HepG2 (cell line): ENCODE data around the gene INO80. TPM values are rescaled to one million over a fixed set of nuclear protein-coding genes. Genes with fewer than 3 reads are reported as not detected.

Experiments used
- ATAC-seq: fragments of 200-7000 bp; cut with Tn5 transposase; 3 replicates; pipeline ENCODE4 v1.9.1; 2020; ENCODE audit warnings: mild to moderate bottlenecking, moderate library complexity
- BruUV-seq: library from RNA; stranded (reverse); fragments of 400-500 nt; replicated peaks from 2 replicates; lab custom pipeline; 2021; lab: Mats Ljungman, UMichigan
- CTCF ChIA-PET: fragments of 300-600 bp; formaldehyde crosslinking; extraction: SDS; loops from one replicate; lab custom pipeline; 2021; ENCODE audit warnings: low total read pairs, inconsistent platforms, low intra/inter-chr PET ratio; lab: Yijun Ruan, JAX
- POLR2A ChIA-PET: fragments of 350-600 bp; sonication (Branson Sonifier 250); formaldehyde crosslinking; loops from one replicate; lab custom pipeline; 2020; ENCODE audit warnings: antibody characterized with exemption, inconsistent platforms; lab: Yijun Ruan, JAX
- DNase-seq: peaks from one replicate; pipeline ENCODE4 v3.0.0-alpha.2; 2015; ENCODE audit warnings: low spot score
- FAIRE-seq: peaks from 3 replicates; lab custom pipeline; 2011; peaks lifted over from hg19 to GRCh38; lab: Jason Lieb, UNC
- H2AFZ ChIP-seq: one replicate; pipeline ENCODE4 v1.6.1; 2011; ENCODE audit warnings: low read length, inconsistent platforms
- H3K27ac ChIP-seq: fragments of 300-600 bp; 3 replicates; pipeline ENCODE4 v1.8.0; 2011; ENCODE audit warnings: mixed run types, mild to moderate bottlenecking, mixed read lengths, low read length, inconsistent platforms; ENCODE audit not compliant: insufficient read depth; ENCODE audit errors: extremely low read length
- H3K27me3 ChIP-seq, 2 experiments: fragments of 200-600 bp in 1 of 2; 2 replicates in 1 of 2; 3 replicates in 1 of 2; pipeline versions ENCODE4 v1.6.0 to v1.8.0; 2011; ENCODE audit warnings: low read length in 2 of 2, mild to moderate bottlenecking in 2 of 2, moderate library complexity in 2 of 2, inconsistent platforms in 1 of 2; ENCODE audit not compliant: insufficient read depth in 2 of 2, control insufficient read depth in 1 of 2
- H3K36me3 ChIP-seq, 2 experiments: fragments of 200-600 bp in 1 of 2; replicated peaks in 1 of 2; 2 replicates in 1 of 2; 3 replicates in 1 of 2; pipeline versions ENCODE4 v1.5.1 to v1.8.0; 2011; ENCODE audit warnings: low read length in 2 of 2, inconsistent platforms in 1 of 2; ENCODE audit not compliant: insufficient read depth in 2 of 2, control insufficient read depth in 1 of 2
- H3K4me1 ChIP-seq: 2 replicates; pipeline ENCODE4 v1.5.1; 2012; ENCODE audit warnings: low read length, inconsistent platforms; ENCODE audit not compliant: insufficient read depth
- H3K4me2 ChIP-seq: 2 replicates; pipeline ENCODE4 v1.6.0; 2011; ENCODE audit warnings: low read depth, low read length, inconsistent platforms
- H3K4me3 ChIP-seq, 3 experiments: fragments of 200-600 bp in 1 of 3; sonication (generic), shearing (Covaris generic) in 1 of 3; replicated peaks in 1 of 3; 2 replicates each; pipeline ENCODE4 v1.5.1; 2011 to 2016; ENCODE audit warnings: low read length in 3 of 3, inconsistent platforms in 2 of 3, low read depth in 2 of 3, mild to moderate bottlenecking in 2 of 3, control low read depth in 1 of 3, mixed read lengths in 1 of 3; ENCODE audit not compliant: insufficient read depth in 1 of 3
- H3K79me2 ChIP-seq: one replicate; pipeline ENCODE4 v1.6.1; 2011; ENCODE audit warnings: low read length, inconsistent platforms; ENCODE audit not compliant: insufficient read depth
- H3K9ac ChIP-seq: 2 replicates; pipeline ENCODE4 v1.6.0; 2011; ENCODE audit warnings: mild to moderate bottlenecking, low read depth, low read length, inconsistent platforms; ENCODE audit not compliant: insufficient read depth
- H3K9me3 ChIP-seq: 2 replicates; pipeline ENCODE4 v1.5.1; 2012; ENCODE audit warnings: mild to moderate bottlenecking, low read length
- H4K20me1 ChIP-seq: 2 replicates; pipeline ENCODE4 v1.6.0; 2011; ENCODE audit warnings: inconsistent platforms, mild to moderate bottlenecking, low read length, moderate library complexity; ENCODE audit not compliant: insufficient read depth
- PRMT3 ChIP-seq: sonication (generic); formaldehyde crosslinking; IDR thresholded peaks from 2 replicates; pipeline ENCODE4 v1.8.1; 2022; ENCODE audit warnings: low read depth, mild to moderate bottlenecking, moderate library complexity, missing genetic modification reagents, borderline replicate concordance
- TAF1 ChIP-seq: sonication (generic); formaldehyde crosslinking; IDR thresholded peaks from 2 replicates; pipeline ENCODE4 v1.4.0; 2020; ENCODE audit warnings: missing genetic modification reagents
- TCF12 ChIP-seq, 2 experiments: fragments of 450-650 bp in 1 of 2; sonication (generic) in 1 of 2; formaldehyde crosslinking in 1 of 2; IDR thresholded peaks; 2 replicates each; pipeline versions ENCODE4 v1.6.1 to v1.8.0; 2017 to 2022; ENCODE audit warnings: antibody characterized with exemption in 1 of 2, mild to moderate bottlenecking in 1 of 2, missing genetic modification reagents in 1 of 2, moderate library complexity in 1 of 2
- TEAD2 ChIP-seq: sonication (generic); formaldehyde crosslinking; IDR thresholded peaks from 2 replicates; pipeline ENCODE4 v1.9.0; 2021; ENCODE audit warnings: missing genetic modification reagents
- YEATS4 ChIP-seq: sonication (generic); formaldehyde crosslinking; IDR thresholded peaks from 2 replicates; pipeline ENCODE4 v1.4.0; 2020; ENCODE audit warnings: missing genetic modification reagents, borderline replicate concordance
- ZFP90 ChIP-seq: sonication (generic); formaldehyde crosslinking; IDR thresholded peaks from 2 replicates; pipeline ENCODE4 v1.8.0; 2022; ENCODE audit warnings: missing genetic modification reagents, mild to moderate bottlenecking, inconsistent platforms, borderline replicate concordance
- ZMYM3 ChIP-seq: sonication (generic); formaldehyde crosslinking; IDR thresholded peaks from 2 replicates; pipeline ENCODE4 v1.5.1; 2020; ENCODE audit warnings: mild to moderate bottlenecking, missing genetic modification reagents
- ZNF234 ChIP-seq: sonication (generic); formaldehyde crosslinking; conservative IDR thresholded peaks from 2 replicates; pipeline ENCODE4 v1.5.1; 2020; ENCODE audit warnings: mild to moderate bottlenecking, missing genetic modification reagents
- ZNF703 ChIP-seq: sonication (generic); formaldehyde crosslinking; IDR thresholded peaks from 2 replicates; pipeline ENCODE4 v1.5.1; 2020; ENCODE audit warnings: missing genetic modification reagents, mild to moderate bottlenecking, moderate library complexity, borderline replicate concordance
- ZSCAN12 ChIP-seq: sonication (generic); formaldehyde crosslinking; IDR thresholded peaks from 2 replicates; pipeline ENCODE4 v1.9.0; 2021; ENCODE audit warnings: mild to moderate bottlenecking, missing genetic modification reagents
- WGBS: methylation state at CpG from one replicate; pipeline ENCODE4 v1.1.6; 2017; ENCODE audit warnings: low lambda C conversion rate; 5-methylcytosine and 5-hydroxymethylcytosine counted together
- in situ Hi-C: cut with HindIII; loops from 2 replicates; pipeline ENCODE4 v1.10.0; 2017; ENCODE audit warnings: low pct_unique_long_range_greater_than_20kb; ENCODE audit not compliant: extremely low pct_ligation_motif_present
- intact Hi-C: fragments of 100-400 bp; cut with micrococcal nuclease; formaldehyde crosslinking; loops from one replicate; pipeline ENCODE4 v1.10.0; 2022; ENCODE audit not compliant: unreplicated experiment
- polyA plus RNA-seq, 8 experiments: library from polyadenylated mRNA; depleted of rRNA in 3 of 8; stranded (reverse) in 7 of 8; unstranded in 1 of 8; fragments of >200 nt; fragmentation: Illumina TruSeq in 4 of 8; extraction: Trizol in 4 of 8; gene quantifications; 2 replicates each; pipeline versions ENCODE4 v1.2.1 to v1.2.3, GENCODE V29; 2011 to 2016; ENCODE audit warnings: low read depth in 4 of 8, missing spikeins in 1 of 8, mixed read lengths in 1 of 8; ENCODE audit not compliant: insufficient read depth in 1 of 8
- total RNA-seq, 5 experiments: library from RNA; depleted of rRNA; stranded (reverse); fragments of >200 nt; fragmentation: Illumina TruSeq; extraction: Trizol; gene quantifications; 2 replicates each; pipeline ENCODE4 v1.2.3, GENCODE V29; 2016; ENCODE audit warnings: low read depth in 1 of 5
- TF ChIP-seq, protein P1 (sequence below): sonication (generic); formaldehyde crosslinking; conservative IDR thresholded peaks from 2 replicates; pipeline ENCODE4 v1.5.0; 2020; ENCODE audit warnings: missing genetic modification reagents

Gene INO80
- total and polyA plus RNA-seq, 2 of the 13 experiments (the other 11 are each of a cell fraction or from before 2014, with no cell fraction given): 3.6 to 14.8 TPM

DNA sequence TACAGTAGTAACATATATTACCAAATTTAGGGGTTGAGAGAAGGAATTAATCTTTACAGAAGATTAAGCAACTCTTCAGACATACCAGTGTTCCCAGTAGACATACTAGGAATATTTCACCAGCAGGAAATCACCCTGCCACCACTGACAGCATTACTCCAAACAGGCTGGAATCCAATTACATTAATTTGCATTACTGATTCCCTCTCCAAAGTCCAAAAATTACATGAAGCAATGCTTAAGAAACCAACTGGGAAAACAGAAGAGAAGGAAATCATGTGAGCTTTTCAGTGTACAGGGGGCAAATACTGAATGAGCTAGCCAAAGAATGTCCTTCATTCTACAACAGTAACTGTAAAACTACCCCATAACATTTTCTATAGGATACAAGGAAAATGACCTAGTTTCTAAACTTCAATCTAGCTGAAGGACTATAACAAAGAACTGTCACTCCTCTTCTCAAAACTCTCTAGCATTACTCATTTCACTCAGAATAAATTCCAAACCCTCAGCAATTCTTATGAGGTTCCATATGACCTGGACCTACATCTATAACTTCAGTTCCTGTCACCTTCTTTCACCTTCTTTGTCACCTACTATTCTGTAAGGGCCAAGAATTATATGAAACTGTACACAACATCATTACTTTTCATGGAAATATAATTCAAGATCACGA, 72.7 kb downstream of the INO80 start:
- no peaks in the 10 kb centered on the region; the same call in 1 of the 2 replicates for H4K20me1 ChIP-seq
- H3K27ac ChIP-seq: no peak overlapping the region
- DNase-seq (peak; percentile 13), FAIRE-seq (no peak), ATAC-seq (0 out of 3 replicates have a peak, but pooled peaks have one; percentile 31)
- in situ Hi-C loops: no loop called here
- no peaks in the 10 kb centered on the region for H3K9me3 ChIP-seq
- peaks cover 6% of the 10 kb centered on the region for H3K4me1 ChIP-seq
- no peak overlapping the region for H3K9ac ChIP-seq
- 98% methylated on average over 1 of the region's 1 CpG for WGBS
- POLR2A ChIA-PET: no interaction called here
- CTCF ChIA-PET: no interaction called here
- peaks cover 7 to 70% of the 10 kb centered on the region in 2 experiments; a peak in 4 of 5 replicates for H3K36me3 ChIP-seq
- no peaks in the 10 kb centered on the region for H3K27me3 ChIP-seq
- H3K4me3 ChIP-seq: no peak overlapping the region
- no peaks in the 10 kb centered on the region for H3K79me2 ChIP-seq
- no peak overlapping the region for H3K4me2 ChIP-seq
- H2AFZ ChIP-seq: no peak overlapping the region
- intact Hi-C loops: no loop called here
- TF ChIP-seq, protein P1, sequence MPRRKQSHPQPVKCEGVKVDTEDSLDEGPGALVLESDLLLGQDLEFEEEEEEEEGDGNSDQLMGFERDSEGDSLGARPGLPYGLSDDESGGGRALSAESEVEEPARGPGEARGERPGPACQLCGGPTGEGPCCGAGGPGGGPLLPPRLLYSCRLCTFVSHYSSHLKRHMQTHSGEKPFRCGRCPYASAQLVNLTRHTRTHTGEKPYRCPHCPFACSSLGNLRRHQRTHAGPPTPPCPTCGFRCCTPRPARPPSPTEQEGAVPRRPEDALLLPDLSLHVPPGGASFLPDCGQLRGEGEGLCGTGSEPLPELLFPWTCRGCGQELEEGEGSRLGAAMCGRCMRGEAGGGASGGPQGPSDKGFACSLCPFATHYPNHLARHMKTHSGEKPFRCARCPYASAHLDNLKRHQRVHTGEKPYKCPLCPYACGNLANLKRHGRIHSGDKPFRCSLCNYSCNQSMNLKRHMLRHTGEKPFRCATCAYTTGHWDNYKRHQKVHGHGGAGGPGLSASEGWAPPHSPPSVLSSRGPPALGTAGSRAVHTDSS (CRISPR knock-in tag): no peak
- TF ChIP-seq ZSCAN12 (CRISPR knock-in tag) (no peak), ZFP90 (CRISPR knock-in tag) (no peak), PRMT3 (CRISPR knock-in tag) (no peak), ZMYM3 (CRISPR knock-in tag) (no peak), TAF1 (no peak), TCF12 (IDR thresholded peaks at IDR 0.05) (no peak), TCF12 (CRISPR knock-in tag; IDR thresholded peaks at IDR 0.05) (no peak), ZNF703 (CRISPR knock-in tag) (no peak), TEAD2 (CRISPR knock-in tag) (no peak), ZNF234 (CRISPR knock-in tag) (no peak), YEATS4 (CRISPR knock-in tag) (no peak)
- BruUV-seq: no TSS peak
